Measurements from ENCODE around the gene SS18L1. TPM values are rescaled to one million over a fixed set of nuclear protein-coding genes. Genes with fewer than 3 reads are reported as not detected.

Gene SS18L1
- total RNA-seq, 1 experiment from 2014 or later: 21.6 TPM

DNA sequence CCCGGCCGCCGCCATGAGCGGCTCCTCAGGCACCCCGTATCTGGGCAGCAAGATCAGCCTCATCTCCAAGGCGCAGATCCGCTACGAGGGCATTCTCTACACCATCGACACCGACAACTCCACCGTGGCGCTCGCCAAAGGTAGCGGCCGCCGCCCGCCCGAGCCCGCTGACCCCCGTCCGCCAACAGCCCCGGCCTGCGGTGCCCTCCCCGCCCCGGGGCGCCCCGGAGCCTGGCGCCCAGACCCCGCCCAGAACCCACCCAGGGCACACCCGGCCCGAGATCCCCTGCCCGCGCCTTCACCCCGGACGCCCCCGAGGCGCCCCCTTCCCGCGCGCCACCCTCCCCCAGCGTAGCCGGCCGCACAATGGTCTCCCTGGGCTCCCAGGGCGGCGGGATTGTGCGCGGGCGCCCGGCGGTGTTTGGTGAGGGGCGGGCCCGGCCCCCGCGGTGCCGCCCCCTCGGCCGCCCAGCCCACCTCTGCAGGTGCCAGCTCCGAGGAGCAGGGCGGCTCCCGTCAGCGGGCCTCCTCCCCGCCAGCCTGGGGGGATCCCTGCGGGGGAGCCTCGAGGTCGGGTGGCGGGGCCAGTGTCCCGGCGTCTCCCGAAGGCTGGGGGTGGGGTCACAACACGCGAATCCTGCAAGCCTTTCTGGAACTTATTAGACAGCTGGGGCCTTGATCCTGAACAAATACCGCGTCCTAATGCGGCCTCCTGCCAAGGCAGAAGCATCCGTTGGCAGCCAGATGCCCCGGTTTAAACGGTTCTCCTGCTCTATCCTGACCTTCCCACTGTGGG lies 20.7 kb upstream of the SS18L1 start:
- ChIA-PET CTCF (no interaction called here), POLR2A (interaction anchor here (0.6 to 1.4 kb wide), 2 partner anchors 34 to 57 kb away, joined by 3 to 11 read pairs; partner anchors contain the start of gene TAF4)
- H3K9me3 ChIP-seq (ENCODE audit: control insufficient read depth, insufficient read depth, low read depth, low read length): no peaks in the 10 kb centered on the region
- in situ Hi-C loops (cut with HindIII; ENCODE audit: low pct_unique_long_range_greater_than_20kb, low sequenced_read_pairs) (no loop called here), intact Hi-C loops (cut with micrococcal nuclease; ENCODE audit: unreplicated experiment) (no loop called here)
- TF ChIP-seq, protein P1, sequence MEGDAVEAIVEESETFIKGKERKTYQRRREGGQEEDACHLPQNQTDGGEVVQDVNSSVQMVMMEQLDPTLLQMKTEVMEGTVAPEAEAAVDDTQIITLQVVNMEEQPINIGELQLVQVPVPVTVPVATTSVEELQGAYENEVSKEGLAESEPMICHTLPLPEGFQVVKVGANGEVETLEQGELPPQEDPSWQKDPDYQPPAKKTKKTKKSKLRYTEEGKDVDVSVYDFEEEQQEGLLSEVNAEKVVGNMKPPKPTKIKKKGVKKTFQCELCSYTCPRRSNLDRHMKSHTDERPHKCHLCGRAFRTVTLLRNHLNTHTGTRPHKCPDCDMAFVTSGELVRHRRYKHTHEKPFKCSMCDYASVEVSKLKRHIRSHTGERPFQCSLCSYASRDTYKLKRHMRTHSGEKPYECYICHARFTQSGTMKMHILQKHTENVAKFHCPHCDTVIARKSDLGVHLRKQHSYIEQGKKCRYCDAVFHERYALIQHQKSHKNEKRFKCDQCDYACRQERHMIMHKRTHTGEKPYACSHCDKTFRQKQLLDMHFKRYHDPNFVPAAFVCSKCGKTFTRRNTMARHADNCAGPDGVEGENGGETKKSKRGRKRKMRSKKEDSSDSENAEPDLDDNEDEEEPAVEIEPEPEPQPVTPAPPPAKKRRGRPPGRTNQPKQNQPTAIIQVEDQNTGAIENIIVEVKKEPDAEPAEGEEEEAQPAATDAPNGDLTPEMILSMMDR (IDR thresholded peaks at IDR 0.05): no peak
- TF ChIP-seq POLR2AphosphoS5 (IDR thresholded peaks at IDR 0.05; ENCODE audit: low read depth, low read length) (no peak), SIN3A (IDR thresholded peaks at IDR 0.05; ENCODE audit: borderline replicate concordance, insufficient read depth, low read depth, low read length) (no peak), TCF7L2 (IDR thresholded peaks at IDR 0.05; ENCODE audit: low read depth, low read length) (no peak)
- TF ChIP-seq, protein P2, sequence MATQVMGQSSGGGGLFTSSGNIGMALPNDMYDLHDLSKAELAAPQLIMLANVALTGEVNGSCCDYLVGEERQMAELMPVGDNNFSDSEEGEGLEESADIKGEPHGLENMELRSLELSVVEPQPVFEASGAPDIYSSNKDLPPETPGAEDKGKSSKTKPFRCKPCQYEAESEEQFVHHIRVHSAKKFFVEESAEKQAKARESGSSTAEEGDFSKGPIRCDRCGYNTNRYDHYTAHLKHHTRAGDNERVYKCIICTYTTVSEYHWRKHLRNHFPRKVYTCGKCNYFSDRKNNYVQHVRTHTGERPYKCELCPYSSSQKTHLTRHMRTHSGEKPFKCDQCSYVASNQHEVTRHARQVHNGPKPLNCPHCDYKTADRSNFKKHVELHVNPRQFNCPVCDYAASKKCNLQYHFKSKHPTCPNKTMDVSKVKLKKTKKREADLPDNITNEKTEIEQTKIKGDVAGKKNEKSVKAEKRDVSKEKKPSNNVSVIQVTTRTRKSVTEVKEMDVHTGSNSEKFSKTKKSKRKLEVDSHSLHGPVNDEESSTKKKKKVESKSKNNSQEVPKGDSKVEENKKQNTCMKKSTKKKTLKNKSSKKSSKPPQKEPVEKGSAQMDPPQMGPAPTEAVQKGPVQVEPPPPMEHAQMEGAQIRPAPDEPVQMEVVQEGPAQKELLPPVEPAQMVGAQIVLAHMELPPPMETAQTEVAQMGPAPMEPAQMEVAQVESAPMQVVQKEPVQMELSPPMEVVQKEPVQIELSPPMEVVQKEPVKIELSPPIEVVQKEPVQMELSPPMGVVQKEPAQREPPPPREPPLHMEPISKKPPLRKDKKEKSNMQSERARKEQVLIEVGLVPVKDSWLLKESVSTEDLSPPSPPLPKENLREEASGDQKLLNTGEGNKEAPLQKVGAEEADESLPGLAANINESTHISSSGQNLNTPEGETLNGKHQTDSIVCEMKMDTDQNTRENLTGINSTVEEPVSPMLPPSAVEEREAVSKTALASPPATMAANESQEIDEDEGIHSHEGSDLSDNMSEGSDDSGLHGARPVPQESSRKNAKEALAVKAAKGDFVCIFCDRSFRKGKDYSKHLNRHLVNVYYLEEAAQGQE (IDR thresholded peaks at IDR 0.05; ENCODE audit: insufficient read depth in 1 of 2, low read depth in 2 of 2, low read length in 1 of 2): no peak
- peak overlapping the region; percentile 72 for H3K27ac ChIP-seq (ENCODE audit: low read length)
- DNase-seq (ENCODE audit: low read depth, low spot score) (no peak), ATAC-seq (peak; percentile 23)
- no TSS peak for BruUV-seq (replicated peaks)
- no peaks in the 10 kb centered on the region for H3K27me3 ChIP-seq (ENCODE audit: control insufficient read depth, insufficient read depth, low read length)
- H3K4me3 ChIP-seq (ENCODE audit: low read depth in 2 of 2, low read length in 2 of 2): peak overlapping the region; percentile 63 to 74
- peaks cover 22% of the 10 kb centered on the region for H3K4me1 ChIP-seq (ENCODE audit: control insufficient read depth, insufficient read depth, low read length)
- H3K36me3 ChIP-seq (ENCODE audit: control insufficient read depth, insufficient read depth, low read length): peaks cover 15% of the 10 kb centered on the region

DNA sequence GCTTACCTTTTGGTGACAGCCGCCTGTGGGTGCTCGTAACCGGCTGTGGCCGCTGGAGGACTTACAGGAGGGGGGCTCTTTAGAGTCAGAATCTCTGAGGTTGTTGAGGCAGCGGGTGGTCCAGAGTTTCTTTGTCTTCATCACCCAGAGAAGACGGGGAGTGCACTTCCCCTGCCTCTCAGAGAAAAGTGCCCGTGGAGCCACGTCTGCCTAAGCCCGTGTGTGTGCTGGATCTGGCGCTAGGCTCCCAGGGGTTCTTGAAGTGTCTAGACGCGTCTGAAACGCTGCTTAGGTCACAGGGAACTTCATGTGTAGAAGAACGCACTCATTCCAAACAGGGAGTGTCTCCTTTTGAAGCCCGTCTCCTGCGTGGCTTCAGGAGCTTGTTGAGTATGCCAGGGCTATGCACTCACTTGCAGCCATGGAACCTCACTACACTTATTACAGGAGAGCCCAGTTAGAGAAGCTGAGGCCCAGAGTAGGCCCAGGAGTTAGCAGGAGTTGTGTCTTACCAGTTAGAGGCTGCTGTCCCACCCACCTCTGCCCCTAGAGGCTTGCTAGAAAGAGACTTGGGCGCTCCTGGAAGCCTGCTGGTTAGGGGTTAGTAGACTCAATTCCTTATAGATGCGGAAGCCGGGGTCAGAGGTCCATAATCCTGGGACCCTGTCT lies 20.0 kb upstream of the SS18L1 start:
- H3K27ac ChIP-seq (ENCODE audit: low read length): peak overlapping the region; percentile 72
- ChIA-PET CTCF (no interaction called here), POLR2A (no interaction called here)
- H3K4me1 ChIP-seq (ENCODE audit: control insufficient read depth, insufficient read depth, low read length): peaks cover 22% of the 10 kb centered on the region
- peaks cover 20% of the 10 kb centered on the region for H3K36me3 ChIP-seq (ENCODE audit: control insufficient read depth, insufficient read depth, low read length)
- TF ChIP-seq SIN3A (IDR thresholded peaks at IDR 0.05; ENCODE audit: borderline replicate concordance, insufficient read depth, low read depth, low read length) (no peak), TCF7L2 (IDR thresholded peaks at IDR 0.05; ENCODE audit: low read depth, low read length) (no peak), POLR2AphosphoS5 (IDR thresholded peaks at IDR 0.05; ENCODE audit: low read depth, low read length) (no peak)
- TF ChIP-seq, protein P1 (IDR thresholded peaks at IDR 0.05): no peak
- TF ChIP-seq, protein P2 (IDR thresholded peaks at IDR 0.05; ENCODE audit: insufficient read depth in 1 of 2, low read depth in 2 of 2, low read length in 1 of 2): no peak
- DNase-seq (ENCODE audit: low read depth, low spot score) (no peak), ATAC-seq (no peak)
- no TSS peak for BruUV-seq (replicated peaks)
- intact Hi-C loops (cut with micrococcal nuclease; ENCODE audit: unreplicated experiment): no loop called here
- in situ Hi-C loops (cut with HindIII; ENCODE audit: low pct_unique_long_range_greater_than_20kb, low sequenced_read_pairs): no loop called here
- H3K9me3 ChIP-seq (ENCODE audit: control insufficient read depth, insufficient read depth, low read depth, low read length): no peaks in the 10 kb centered on the region
- H3K4me3 ChIP-seq (ENCODE audit: low read depth in 2 of 2, low read length in 2 of 2): peak overlapping the region; percentile 63 to 74
- H3K27me3 ChIP-seq (ENCODE audit: control insufficient read depth, insufficient read depth, low read length): no peaks in the 10 kb centered on the region

Data from Panc1 (cell line).